Small intestine (tissue), 7 donors: ENCODE measurements around the gene UVRAG. TPM values are rescaled to one million over a fixed set of nuclear protein-coding genes. Genes with fewer than 3 reads are reported as not detected.
A peak's percentile ranks its signal among the peaks of the same experiment; 100 is the strongest.

ENCODE experiments used
- DNase-seq, 2 donors: peaks; one replicate each; pipeline versions ENCODE4 v3.0.0 to v3.0.0-alpha.2; 2013
- FAIRE-seq: peaks from 2 replicates; lab custom pipeline; 2012; peaks lifted over from hg19 to GRCh38; lab: Jason Lieb, UNC
- H3K27ac ChIP-seq, 3 donors: one replicate each; pipeline ENCODE4 v1.5.1; 2013; ENCODE audit warnings: low read length in 2 of 3, mild to moderate bottlenecking in 2 of 3, control low read depth in 1 of 3, inconsistent platforms in 1 of 3, low read depth in 1 of 3, moderate library complexity in 1 of 3
- H3K27me3 ChIP-seq, 3 donors: one replicate each; pipeline ENCODE4 v1.6.1; 2013; ENCODE audit warnings: low read length in 3 of 3, inconsistent platforms in 1 of 3; ENCODE audit not compliant: control insufficient read depth in 3 of 3, insufficient read depth in 3 of 3
- H3K36me3 ChIP-seq, 3 donors: one replicate each; pipeline ENCODE4 v1.6.1; 2013; ENCODE audit warnings: low read length in 3 of 3, inconsistent platforms in 1 of 3, low read depth in 1 of 3, mild to moderate bottlenecking in 1 of 3, moderate library complexity in 1 of 3; ENCODE audit not compliant: control insufficient read depth in 3 of 3, insufficient read depth in 2 of 3
- H3K4me1 ChIP-seq, 3 donors: one replicate each; pipeline ENCODE4 v1.6.1; 2013; ENCODE audit warnings: low read length in 2 of 3, inconsistent platforms in 1 of 3, low read depth in 1 of 3, mild to moderate bottlenecking in 1 of 3, moderate library complexity in 1 of 3; ENCODE audit not compliant: control insufficient read depth in 3 of 3, insufficient read depth in 2 of 3
- H3K4me3 ChIP-seq, 3 donors: one replicate each; pipeline ENCODE4 v1.5.1; 2013; ENCODE audit warnings: low read length in 3 of 3, control low read depth in 1 of 3, inconsistent platforms in 1 of 3, low read depth in 1 of 3, mild to moderate bottlenecking in 1 of 3, moderate library complexity in 1 of 3
- H3K9me3 ChIP-seq, 2 donors: one replicate each; pipeline ENCODE4 v1.6.1; 2013; ENCODE audit warnings: low read depth in 1 of 2, low read length in 1 of 2; ENCODE audit not compliant: control insufficient read depth in 2 of 2, insufficient read depth in 1 of 2
- WGBS, 3 donors: extraction: QIAGEN DNeasy Blood & Tissue Kit; methylation state at CpG; one replicate each; pipeline ENCODE4 v1.1.7; 2013; 5-methylcytosine and 5-hydroxymethylcytosine counted together
- polyA plus RNA-seq, 4 donors: library from polyadenylated mRNA; stranded (reverse) in 3 of 4; unstranded in 1 of 4; fragments of 200-250 nt in 3 of 4; fragments of 120-200 nt in 1 of 4; gene quantifications; one replicate each; pipeline versions ENCODE4 v1.2.1 to v1.2.3, GENCODE V29; 2013
- donor health status: healthy with polysubstance abuse.
- donor health status: control.
- donor health status: control.
- donor health status: Bipolar disorder and iron deficiency.
- donor health status: healthy.

Gene UVRAG
- polyA plus RNA-seq, 4 donors = 5.4 to 13.2 (median 7.1) TPM

GRCh38 chr11:75859614-75860013 is 44.6 kb downstream of the UVRAG start:
- Histone ChIP-seq H3K9me3 (no peaks in the 10 kb centered on the region), H3K27me3 (no peaks in the 10 kb centered on the region), H3K27ac (no peak overlapping the region), H3K4me3 (no peak overlapping the region), H3K4me1 (no peaks in the 10 kb centered on the region), H3K36me3 (peaks cover 0 to 2% (median 2%) of the 10 kb centered on the region in 3 donors)
- WGBS, 3 donors = 95 to 99% (median 96%) methylated on average over 2 of the region's 2 CpGs
- FAIRE-seq (no peak), DNase-seq (no peak)

GRCh38 chr11:75862437-75862836 is 47.4 kb downstream of the UVRAG start:
- 95 to 99% (median 98%) methylated on average over 2 of the region's 2 CpGs for WGBS, 3 donors
- FAIRE-seq = no peak
- H3K27ac ChIP-seq = no peak overlapping the region
- H3K4me3 ChIP-seq = no peak overlapping the region
- H3K9me3 ChIP-seq = no peaks in the 10 kb centered on the region
- no peaks in the 10 kb centered on the region for H3K4me1 ChIP-seq
- H3K27me3 ChIP-seq = no peaks in the 10 kb centered on the region
- peaks cover 0 to 3% (median 0%) of the 10 kb centered on the region in 3 donors for H3K36me3 ChIP-seq
- no peak for DNase-seq

GRCh38 chr11:75867778-75868374 is 52.9 kb downstream of the UVRAG start:
- H3K4me1 ChIP-seq = peaks cover 0 to 13% (median 2%) of the 10 kb centered on the region in 3 donors

GRCh38 chr11:75868990-75869389 is 54.0 kb downstream of the UVRAG start:
- Histone ChIP-seq H3K27ac (no peak overlapping the region), H3K4me1 (peaks cover 0 to 19% (median 7%) of the 10 kb centered on the region in 3 donors), H3K36me3 (peaks cover 0 to 3% (median 0%) of the 10 kb centered on the region in 3 donors), H3K9me3 (no peaks in the 10 kb centered on the region), H3K4me3 (no peak overlapping the region), H3K27me3 (no peaks in the 10 kb centered on the region)
- 6 to 51% (median 17%) methylated on average over 1 of the region's 1 CpG for WGBS, 3 donors
- no peak for FAIRE-seq
- DNase-seq = peak; percentile 49 to 72

More at GRCh38 chr11:75867778-75868374, 52.9 kb downstream of the UVRAG start:
- Histone ChIP-seq H3K27ac (no peak overlapping the region), H3K9me3 (no peaks in the 10 kb centered on the region), H3K36me3 (peaks cover 0 to 3% (median 0%) of the 10 kb centered on the region in 3 donors), H3K4me3 (no peak overlapping the region), H3K27me3 (no peaks in the 10 kb centered on the region)
- peak; percentile 78 for FAIRE-seq
- peak; percentile 65 to 72 for DNase-seq
- 34 to 38% (median 38%) methylated on average over 6 of the region's 6 CpGs for WGBS, 3 donors

GRCh38 chr11:75869661-75870455 is 54.8 kb downstream of the UVRAG start:
- H3K9me3 ChIP-seq = no peaks in the 10 kb centered on the region
- H3K4me1 ChIP-seq = peaks cover 0 to 19% (median 7%) of the 10 kb centered on the region in 3 donors
- DNase-seq (peak in 1 of 2 donors; percentile 8), FAIRE-seq (no peak)
- H3K4me3 ChIP-seq = no peak overlapping the region
- no peaks in the 10 kb centered on the region for H3K27me3 ChIP-seq
- peaks cover 0 to 3% (median 0%) of the 10 kb centered on the region in 3 donors for H3K36me3 ChIP-seq
- WGBS, 3 donors = 46 to 77% (median 62%) methylated on average over 1 of the region's 1 CpG
- no peak overlapping the region for H3K27ac ChIP-seq

GRCh38 chr11:75872887-75873416 is 57.9 kb downstream of the UVRAG start:
- DNase-seq (no peak), FAIRE-seq (no peak)
- Histone ChIP-seq H3K9me3 (no peaks in the 10 kb centered on the region), H3K4me3 (no peak overlapping the region), H3K36me3 (no peaks in the 10 kb centered on the region), H3K4me1 (peaks cover 0 to 18% (median 7%) of the 10 kb centered on the region in 3 donors), H3K27ac (no peak overlapping the region), H3K27me3 (no peaks in the 10 kb centered on the region)
- 65 to 72% (median 66%) methylated on average over 5 of the region's 5 CpGs for WGBS, 3 donors

- H3K27me3 ChIP-seq = no peaks in the 10 kb centered on the region
- FAIRE-seq = no peak
- H3K9me3 ChIP-seq = peaks cover 0 to under 1% of the 10 kb centered on the region in 2 donors
- DNase-seq = peak in 1 of 2 donors; percentile 25
- no peaks in the 10 kb centered on the region for H3K36me3 ChIP-seq
- no peak overlapping the region for H3K4me3 ChIP-seq
- peaks cover 0 to 12% (median 7%) of the 10 kb centered on the region in 3 donors for H3K4me1 ChIP-seq
- 54 to 77% (median 65%) methylated on average over 8 of the region's 8 CpGs for WGBS, 3 donors
- peak overlapping the region in 2 of 3 donors; percentile 28 to 39 for H3K27ac ChIP-seq
Measured at GRCh38 chr11:75873417-75874221, 58.6 kb downstream of the UVRAG start.
